Measurements from ENCODE around the gene ASCL5.

The ASCL5 gene

DNA sequence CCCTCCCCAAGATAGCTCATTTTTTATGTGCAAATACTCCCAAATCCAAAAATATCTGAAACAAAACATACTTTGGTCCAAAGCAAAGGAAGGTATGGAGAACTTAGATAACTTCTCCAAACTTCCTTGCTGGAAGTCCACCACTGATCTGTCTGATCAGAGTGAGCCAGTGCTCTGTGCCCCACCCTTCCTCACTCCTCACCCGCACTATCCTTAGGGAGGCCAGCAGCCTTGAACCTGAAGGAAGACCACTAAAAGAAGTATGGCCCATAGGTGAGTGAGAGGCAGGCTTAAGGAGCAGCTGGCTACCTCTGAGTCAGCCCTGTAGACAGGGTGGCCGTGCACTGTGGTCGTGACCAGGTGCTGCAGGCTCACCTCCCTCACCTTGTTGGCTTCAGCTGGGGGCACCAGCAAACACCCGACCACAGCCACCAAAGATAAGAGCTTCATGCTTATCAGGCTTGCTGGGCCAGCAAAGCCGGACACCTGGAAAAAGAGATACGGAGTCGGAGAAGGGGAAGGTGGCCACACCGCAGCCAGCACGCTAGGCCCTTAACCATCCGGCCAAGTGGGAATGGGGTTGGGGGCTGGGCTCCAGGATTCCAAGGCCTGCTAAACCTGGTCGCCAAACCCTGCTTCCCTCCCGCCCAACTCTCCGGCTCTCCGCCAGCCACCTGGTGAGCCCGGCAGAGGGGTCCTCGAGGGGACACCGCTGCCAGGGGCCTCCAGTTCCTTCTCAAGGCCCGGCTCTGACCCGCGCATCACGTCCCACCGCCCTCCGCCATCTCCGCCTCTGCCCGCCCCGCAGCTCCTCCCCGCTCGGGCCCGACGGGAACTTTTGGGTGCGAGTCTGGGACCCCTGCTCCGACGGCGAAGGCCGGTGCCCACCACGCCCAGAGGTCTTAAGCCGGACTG lies 26.7 kb upstream of the ASCL5 start:
- no peak for DNase-seq

DNA sequence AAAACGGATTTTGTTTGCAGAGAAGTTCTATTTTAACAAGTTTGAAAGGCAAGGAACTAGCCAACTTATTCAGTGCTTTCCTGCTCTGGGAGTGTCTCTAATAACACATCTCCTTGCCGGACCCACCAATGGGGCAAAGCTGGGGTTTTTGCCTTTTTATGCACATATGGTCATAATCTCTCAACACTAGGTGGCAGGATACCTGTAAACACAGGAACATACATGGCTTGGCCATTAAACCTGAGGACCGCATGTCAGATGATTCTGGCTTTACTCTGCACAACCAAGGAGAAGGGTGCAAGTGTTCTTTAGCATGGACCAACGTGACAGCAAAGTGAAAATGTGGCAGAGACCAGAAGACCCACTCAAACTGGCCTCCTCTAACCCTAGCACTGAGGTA lies 22.4 kb upstream of the ASCL5 start:
- peak in 1 of 2 donors; percentile 27 for DNase-seq

- DNase-seq: no peak
Observed at GRCh38 chr1:201147396-201148015, 20.5 kb upstream of the ASCL5 start.

DNA sequence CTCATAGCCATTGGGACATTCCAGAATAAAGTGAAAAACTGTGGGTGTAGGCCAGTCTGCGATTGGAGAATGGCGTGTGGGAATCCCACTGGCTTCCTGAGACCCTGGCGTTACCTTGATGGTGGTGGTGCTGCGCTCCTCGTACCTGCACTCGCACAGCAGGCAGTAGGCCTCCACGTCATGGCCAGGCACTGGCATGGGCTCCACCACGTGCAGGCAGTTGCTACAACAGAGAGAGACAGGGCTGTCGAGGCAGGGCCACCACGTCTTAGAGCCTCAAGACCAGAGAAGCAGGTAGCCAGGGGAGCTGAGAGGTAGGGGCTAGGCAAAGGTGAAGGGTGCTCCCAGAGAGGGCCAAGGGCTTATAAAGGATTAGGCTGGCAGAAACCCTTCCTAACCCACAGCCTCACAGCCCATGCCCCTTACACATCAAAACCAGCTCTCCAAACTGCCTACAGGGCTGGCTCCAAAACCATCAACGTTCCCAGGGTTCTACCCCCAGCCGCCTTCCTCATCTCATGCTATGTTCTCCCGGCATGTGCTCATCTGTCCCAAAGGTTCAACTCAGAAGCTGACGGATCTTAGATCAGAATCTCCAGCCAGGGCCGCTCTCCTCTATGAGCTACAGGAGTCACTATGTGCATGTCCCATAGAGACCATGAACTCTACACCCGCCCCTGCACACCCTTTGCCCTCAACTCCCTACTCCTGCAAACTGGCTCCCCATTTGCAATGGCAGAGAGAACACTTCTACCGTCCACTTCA lies 19.8 kb upstream of the ASCL5 start:
- DNase-seq: no peak

- no peak for DNase-seq
Observed at GRCh38 chr1:201145816-201146215, 18.8 kb upstream of the ASCL5 start.

- no peak for DNase-seq
Observed at GRCh38 chr1:201145132-201145531, 18.1 kb upstream of the ASCL5 start.

DNA sequence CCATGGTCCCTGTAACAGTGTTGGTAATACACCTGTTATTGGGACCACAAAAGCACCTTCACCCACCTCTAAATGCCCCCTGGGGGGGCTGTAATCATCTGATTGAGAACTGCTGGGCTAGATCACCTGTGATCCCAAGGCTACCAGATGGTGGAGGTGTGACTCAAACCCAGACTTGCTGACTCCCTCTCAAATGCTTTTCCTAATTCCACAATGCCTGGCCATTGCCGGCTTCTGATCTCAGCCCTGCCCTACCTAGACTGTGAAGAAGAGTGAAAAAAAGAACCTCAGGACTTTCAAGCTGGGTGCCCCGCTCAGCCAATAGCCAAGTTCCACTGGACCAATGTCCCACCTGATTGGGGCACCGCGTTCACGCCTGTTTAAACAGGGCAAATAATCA lies 17.7 kb upstream of the ASCL5 start:
- no peak for DNase-seq

- DNase-seq: no peak
Observed at GRCh38 chr1:201143726-201144635, 17.0 kb upstream of the ASCL5 start.

DNA sequence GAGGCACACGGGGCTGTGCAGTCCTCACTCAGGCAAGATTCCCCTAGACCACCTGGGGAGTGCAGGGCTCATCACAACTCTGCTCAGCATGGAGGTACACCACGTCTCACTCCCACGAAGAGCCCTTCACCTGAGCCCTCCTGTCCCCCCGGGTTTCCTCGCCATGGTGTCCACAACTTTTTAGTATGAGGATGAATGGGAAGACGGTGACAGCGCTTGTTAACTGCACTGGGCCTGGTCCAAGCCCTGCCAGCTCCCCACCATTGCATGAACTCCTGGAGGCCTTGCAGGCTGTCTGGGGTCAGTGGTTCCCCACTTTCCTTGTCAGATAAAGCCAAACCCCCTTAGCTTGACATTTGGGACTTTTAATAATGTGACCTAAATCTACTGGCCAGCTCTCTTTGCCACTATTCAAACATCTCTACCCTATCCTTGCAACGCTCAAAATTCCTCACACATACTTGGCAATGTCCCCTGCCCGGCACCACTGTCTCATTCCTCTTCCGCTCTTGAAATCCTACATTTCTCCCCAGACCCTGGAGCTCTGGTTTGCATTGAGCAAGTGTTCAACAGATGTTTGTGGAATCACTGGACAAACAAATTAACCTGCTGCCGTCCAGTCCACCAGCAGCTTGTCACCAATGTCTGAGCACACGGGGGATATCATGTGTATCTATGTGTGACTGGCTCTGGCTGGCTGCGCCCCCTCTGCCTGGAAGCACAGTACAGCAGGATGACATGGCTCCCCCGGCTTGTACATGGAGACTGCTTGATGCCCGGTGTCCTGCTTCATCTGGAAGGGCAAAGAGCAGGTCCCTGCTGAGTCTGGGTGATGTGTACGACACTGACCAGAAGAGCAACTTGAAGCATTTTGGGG lies 16.1 kb upstream of the ASCL5 start:
- no peak for DNase-seq

DNA sequence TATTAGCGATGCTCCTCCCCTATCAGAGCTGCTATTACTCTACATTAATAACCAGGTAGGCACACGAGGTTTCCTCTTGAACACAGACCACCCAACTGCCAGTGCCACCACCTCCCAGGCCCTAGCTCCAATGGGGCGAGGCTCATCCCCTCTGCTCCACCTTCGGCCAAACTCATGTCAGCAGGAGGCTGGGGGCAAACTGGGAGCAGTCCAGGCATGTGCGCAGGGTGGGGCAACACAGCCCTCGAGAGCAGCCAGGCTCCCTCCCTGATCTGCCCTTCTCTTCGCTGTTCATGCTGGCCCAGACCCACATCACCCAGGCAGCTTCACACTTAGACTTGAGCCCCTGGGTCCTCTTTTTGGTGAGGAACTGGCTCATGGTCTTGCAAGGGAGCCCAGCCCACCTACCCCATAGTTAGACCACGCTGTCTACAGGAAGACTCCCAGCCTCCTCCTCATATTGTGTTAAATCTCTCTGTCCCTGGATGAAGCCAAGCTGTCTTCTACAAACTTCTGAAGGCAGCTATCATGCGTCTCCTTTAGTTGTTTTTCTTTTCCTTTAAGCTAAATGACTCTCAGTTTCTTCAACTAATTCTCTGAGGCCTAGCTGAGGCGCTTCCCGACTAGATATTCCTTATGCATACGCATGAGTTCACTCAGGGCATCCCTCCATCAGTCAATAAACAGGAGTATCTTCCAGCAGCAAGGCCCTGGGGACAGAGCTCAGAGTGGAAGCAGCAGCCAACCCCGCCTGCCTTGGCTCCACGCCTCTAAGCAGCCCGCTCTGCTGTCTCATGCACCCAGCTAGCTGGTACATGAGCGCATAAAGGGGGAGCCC lies 15.2 kb upstream of the ASCL5 start:
- no peak for DNase-seq

DNA sequence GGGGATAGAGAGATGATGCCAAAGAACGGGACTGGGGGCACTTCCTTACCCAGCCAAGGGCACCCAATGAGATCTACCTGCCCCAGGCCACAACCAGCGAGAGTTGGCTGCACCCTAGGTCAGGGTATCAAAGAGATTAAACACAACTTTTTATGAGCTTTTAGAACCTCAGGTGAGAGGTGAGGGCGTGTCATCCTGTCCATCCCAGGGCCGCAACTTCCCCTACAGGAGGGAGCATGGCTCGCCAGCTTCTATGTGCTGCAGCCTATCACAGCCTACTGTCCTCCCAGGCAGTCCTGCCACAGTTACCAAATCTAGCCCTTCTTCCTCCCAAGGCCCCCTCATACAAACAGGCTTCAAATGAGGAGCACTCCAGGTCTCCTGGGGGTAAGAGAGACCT lies 14.4 kb upstream of the ASCL5 start:
- DNase-seq: no peak

- no peak for DNase-seq
Observed at GRCh38 chr1:201140941-201141260, 13.9 kb upstream of the ASCL5 start.

- DNase-seq: no peak
Observed at GRCh38 chr1:201140235-201140940, 13.4 kb upstream of the ASCL5 start.

GRCh38 chr1:201139756-201140155 lies 12.8 kb upstream of the ASCL5 start:
- DNase-seq: no peak

- no peak for DNase-seq
Observed at GRCh38 chr1:201139306-201139705, 12.3 kb upstream of the ASCL5 start.

GRCh38 chr1:201138311-201138840 lies 11.4 kb upstream of the ASCL5 start:
- no peak for DNase-seq

DNA sequence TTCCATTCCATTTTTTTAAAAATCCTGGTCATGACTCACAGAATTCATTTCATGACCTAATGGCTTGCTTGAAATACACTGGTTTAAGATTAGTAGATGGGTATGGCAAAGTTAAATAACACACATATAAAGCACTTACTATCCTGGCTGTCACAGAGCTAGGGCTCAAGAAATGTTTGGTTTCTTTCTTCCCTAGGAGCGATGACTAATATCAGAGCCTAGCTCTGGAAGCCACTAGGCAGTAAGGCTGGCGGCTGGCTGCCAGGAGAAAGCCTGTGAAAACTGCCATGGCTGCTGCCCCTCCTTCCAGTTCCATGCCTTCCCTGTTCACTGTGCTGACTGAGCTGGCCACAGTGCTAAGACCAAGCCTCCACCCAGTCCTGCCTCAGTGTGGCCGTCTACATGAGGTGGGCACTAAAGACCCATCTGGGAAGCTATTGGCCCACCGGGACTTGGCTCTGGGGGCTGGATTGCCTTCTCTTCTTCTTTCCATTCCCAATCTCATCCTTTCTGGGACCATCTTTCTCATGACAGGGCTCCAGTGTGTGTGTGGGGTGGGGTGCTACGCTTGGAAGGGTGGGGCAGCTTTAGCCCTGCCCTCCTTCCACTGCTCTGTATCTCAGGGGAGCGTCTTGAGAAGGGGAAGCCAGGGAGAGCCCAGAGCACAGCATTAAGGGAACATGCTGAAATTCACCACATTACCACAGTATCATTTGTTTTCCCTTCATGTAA lies 10.8 kb upstream of the ASCL5 start:
- no peak for DNase-seq

- DNase-seq: no peak
Observed at GRCh38 chr1:201137024-201137392, 10.0 kb upstream of the ASCL5 start.
